Measurements from ENCODE around the gene MTSS2.
"Not testable (repeated sequence)": the region's sequence is repeated elsewhere in the genome, so short reads cannot be mapped to it uniquely, and the experiment has no call there.

MTSS2 gene

DNA sequence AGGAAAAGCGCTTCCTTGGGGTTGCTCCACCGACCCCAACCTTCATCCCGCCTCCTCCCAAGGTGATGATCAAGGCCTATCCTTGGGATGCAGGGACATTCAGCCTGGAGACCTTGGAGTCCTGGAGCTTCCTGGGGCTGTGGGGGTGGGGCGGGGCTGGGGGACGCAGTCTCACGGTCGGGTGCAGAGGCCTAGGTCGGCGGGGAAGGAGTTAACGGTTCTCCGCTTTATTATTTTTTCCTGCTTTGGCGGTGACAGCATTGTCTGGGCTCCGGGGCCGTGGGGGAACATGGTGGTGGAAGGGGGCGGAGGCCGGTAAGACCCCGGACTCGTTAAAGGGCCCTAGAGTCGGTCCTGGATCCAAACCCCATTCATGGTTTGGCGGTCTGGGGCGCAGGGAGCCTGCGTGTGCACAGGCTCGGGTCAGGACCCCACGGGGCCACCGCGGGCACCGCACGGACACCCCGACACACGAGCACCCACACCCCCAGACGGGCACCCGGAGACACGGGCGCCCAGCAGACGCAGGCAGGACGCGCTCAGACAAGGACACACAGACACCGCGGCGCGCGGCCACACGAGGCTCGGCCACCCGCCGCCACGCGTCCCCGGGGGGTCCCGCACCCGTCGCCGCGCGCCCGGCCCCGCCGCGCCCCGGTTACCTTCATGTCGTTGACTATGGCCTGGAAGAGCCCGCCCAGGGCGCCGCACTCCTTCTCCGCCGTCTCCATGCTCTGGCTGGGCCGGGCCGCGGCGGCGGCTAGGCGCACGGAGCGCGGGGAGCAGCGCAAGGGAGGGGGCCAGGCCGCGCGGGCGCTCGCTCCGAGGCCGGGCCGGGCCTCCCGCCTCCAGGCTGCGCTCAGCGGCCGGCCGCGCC, 554 bp downstream of the MTSS2 start:
- DNase-seq, result no peak

- no peak for DNase-seq
Observed at GRCh38 chr16:70684146-70685060, 1.4 kb downstream of the MTSS2 start.

GRCh38 chr16:70683146-70683944, 2.5 kb downstream of the MTSS2 start:
- DNase-seq, result no peak

GRCh38 chr16:70682239-70683145, 3.4 kb downstream of the MTSS2 start:
- DNase-seq, result no peak

DNA sequence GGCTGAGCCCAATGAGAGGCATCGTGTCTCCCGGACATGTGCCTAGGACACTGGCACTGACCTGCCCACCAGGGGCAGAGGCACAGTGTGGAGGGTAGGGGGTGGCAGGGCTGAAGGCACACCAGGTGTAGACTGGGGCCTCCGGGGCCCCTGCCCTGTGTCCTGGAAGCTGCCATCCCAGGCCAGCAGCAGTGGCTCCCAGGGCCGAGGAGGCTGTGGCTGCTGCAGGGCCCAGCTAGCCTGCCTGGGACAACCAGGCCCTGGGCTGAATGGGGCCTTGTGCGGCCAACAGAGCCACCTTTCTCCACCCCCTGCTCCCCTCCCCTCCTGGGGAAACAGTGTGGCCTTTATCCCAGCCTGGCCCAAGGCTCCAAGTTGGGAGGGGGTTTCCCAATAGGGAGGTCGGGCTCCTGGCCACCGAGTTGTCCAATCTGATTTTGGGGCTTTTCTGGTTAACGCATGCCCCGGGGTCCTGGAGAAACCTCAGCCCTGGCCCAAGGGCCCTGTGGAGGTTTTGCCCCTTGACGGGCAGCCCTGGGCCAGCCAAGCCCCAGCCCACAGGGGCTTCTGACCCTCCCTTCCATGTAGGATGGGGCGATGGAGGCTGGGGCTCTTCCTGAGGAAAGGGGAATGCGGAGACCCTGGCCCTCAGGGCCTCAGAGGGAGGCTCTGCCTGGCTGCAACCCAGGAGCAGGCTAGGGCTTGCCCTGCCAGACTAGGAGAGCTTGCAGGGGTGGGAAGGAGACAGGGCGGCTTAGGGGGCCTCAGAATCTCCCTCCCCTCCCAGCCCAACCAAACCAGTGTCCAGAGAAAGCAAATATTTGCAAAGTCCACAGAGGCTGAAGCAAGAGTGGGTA, 4.2 kb downstream of the MTSS2 start:
- DNase-seq, result no peak

DNA sequence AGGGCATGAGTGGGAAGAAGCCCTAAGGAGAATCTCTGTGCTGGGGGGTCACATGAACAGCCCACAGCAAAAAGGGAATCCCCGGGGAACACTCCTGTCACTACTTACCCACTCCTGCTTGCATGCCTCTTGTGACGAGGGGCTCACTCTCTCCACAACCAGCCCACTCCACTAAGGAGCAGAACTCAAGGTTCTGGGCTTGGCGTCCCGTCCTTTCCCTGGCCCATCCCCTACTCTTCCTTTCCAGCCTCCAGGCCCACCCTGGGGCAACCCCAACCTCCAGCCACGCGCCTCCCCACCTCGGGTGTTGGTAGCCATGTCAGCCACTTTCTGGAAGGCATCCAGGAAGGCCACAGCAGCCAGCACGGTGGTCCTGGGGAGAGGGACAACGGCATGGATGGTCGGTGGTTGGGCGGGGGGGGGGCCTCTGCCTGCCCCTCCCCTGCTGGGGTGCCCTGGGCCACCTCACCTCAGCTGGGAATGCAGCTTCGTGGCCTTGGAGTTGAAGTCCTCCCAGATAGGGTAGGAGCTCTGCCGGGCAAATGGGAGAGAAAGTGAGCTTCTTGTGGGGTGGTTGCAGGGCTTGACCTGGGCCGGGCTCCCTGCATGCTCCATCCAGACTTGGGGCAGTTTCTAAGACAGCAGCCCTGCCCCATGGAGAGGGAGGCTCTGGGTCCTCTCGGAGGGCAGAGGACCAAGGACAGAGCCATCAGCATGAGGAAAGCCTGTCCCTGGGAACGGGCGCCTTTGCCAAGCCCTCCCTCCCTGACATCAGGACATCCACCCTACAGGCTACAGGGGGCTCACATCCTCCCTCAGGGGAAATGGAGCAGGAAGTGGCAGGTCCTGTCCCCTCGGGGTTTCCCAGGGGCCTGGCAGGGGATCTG, 5.1 kb downstream of the MTSS2 start:
- no peak for DNase-seq

GRCh38 chr16:70679671-70680494, 6.0 kb downstream of the MTSS2 start:
- no peak for DNase-seq

GRCh38 chr16:70678898-70679670, 6.8 kb downstream of the MTSS2 start:
- no peak for DNase-seq

GRCh38 chr16:70678121-70678897, 7.5 kb downstream of the MTSS2 start:
- DNase-seq, result no peak

DNA sequence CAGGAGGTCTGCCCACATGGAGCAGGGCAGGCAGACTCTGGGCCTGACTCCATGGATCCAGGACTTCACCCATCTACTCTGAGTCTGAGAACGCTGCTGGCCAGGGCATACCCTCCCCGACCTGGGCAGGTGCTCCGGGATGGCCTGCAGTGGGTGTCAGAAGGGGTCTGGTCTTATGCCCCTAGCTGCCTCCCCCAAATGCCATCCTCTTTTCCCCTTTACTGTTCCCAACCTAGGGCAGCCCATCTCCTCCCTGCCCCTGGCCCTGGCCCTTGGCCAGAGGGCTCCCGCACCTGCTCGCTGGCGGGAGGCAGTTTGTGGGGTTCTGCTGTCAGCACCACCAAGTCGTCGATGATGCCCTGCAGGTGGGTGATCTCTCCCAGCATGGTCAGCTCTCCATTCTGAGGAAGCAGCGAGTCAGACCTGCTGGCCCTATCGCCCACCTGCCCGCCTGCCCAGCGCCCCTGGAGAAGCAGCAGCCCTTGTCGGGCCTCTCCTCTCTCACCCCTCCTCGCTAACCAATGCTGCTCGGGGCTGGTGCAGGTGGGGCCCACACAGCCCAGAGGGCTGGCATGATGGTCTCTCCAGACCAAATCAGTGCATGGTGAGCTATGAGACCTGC, 8.2 kb downstream of the MTSS2 start:
- no peak for DNase-seq

DNA sequence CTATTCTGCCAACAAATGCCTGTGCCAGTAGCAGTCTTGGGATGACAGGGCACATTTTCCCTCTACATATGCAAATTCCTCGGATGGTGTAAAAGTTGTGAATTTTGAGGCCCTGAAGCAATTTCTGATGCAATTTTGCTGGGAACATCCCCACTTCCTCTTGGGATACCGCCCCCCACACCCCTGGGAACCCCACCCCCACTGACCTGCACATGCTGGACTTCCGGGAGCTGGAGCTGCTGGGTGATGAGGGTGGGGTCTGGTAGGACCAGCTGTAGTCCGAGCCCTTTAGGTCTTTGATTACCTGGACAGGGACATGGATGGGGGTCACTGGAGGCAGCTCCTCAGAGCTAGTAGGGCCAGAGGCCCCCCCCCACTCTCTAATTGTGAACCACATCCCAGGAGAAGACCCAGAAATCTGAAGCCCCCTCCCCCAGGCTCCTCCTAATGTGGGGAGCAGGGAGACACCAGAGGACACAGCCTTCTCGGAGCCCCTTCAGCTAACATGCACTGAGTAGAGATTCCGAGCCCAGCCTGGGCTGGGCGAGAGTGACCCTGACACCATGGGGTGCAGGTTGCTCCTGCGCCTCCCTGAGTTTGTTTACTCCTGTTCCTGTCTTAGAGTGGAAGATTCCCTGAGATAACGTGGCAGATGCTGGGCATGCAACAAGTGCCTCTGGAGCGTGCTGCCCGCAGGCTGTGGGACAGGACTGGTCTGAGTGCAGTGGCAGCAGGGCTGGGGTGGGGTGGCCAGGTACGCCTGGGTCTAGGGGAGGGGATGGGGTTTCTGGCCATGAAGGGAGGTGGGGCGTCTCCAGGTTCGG, 9.0 kb downstream of the MTSS2 start:
- DNase-seq, result no peak

- no peak for DNase-seq
Observed at GRCh38 chr16:70675851-70676513, 9.9 kb downstream of the MTSS2 start.

DNA sequence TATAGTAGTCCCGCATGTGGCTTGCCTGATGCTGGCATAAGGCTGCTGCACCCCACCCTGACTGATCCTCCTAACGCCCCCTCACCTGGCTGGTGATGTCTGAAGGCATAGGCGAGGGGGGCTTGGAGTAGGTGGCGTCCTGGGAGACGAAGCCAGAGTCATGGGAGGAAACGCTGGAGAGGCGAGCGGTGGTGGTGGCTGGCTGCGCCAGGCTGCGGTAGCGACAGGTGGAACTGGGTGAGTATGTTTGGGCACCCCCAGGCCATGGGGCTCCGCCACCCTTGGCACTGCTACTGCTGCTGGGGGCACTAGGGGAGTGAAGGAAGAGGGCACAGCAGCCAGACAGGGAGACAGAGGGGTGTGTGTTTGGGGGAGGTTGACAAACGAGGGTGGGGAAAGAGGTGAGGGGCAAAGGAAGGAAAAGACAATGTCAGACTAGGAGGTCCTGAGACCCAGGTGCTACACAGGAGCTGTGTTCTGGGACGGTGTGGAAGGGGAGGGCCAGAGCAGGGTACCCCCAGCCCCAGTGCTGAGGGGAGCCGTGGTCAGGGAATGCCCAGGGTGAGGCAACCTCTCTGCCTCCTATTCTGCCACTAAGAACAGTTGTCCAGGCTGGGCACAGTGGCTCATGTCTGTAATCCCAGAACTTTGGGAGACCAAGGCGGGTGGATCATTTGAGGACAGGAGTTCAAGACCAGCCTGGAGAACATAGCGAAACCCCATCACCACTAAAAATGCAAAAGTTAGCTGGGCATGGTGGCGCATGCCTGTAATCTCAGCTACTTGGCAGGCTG, 11.4 kb downstream of the MTSS2 start:
- no peak for DNase-seq

GRCh38 chr16:70670938-70671337, 14.9 kb downstream of the MTSS2 start:
- not testable (repeated sequence) for DNase-seq

All from NCI-H1694 (cell line).